Myocyte (in vitro differentiated cells): Measurements from ENCODE around the gene MAGEB17. TPM values are rescaled to one million over a fixed set of nuclear protein-coding genes. Genes with fewer than 3 reads are reported as not detected.
A peak's percentile ranks its signal among the peaks of the same experiment; 100 is the strongest.

Experiments used
- DNase-seq: peaks from one replicate; pipeline ENCODE4 v3.0.0-alpha.2; 2012; ENCODE audit warnings: low read depth
- total RNA-seq: library from RNA; depleted of rRNA; stranded (reverse); fragments of >200 nt; gene quantifications from 2 replicates; pipeline ENCODE4 v1.2.3, GENCODE V29; 2014

MAGEB17 gene
- total RNA-seq, 1 donor from 2014 or later: not detected

GRCh38 chrX:16208601-16209000 is 41.3 kb downstream of the MAGEB17 start:
- no peak for DNase-seq

- DNase-seq: no peak
Measured at GRCh38 chrX:16210061-16210460, 42.8 kb downstream of the MAGEB17 start.

GRCh38 chrX:16212024-16212423 is 44.7 kb downstream of the MAGEB17 start:
- no peak for DNase-seq

- no peak for DNase-seq
Measured at GRCh38 chrX:16212436-16212835, 45.2 kb downstream of the MAGEB17 start.

- DNase-seq: peak; percentile 15
Measured at GRCh38 chrX:16213961-16214360, 46.7 kb downstream of the MAGEB17 start.

GRCh38 chrX:16215660-16216059 is 48.4 kb downstream of the MAGEB17 start:
- DNase-seq: no peak

Other genes starting within 250 kb of the MAGEB17 start
- gene GRPR, start 43.9 kb upstream of the MAGEB17 start, total RNA-seq: 0.13 TPM in 1 of 2 replicates, not detected in the other